Astrocyte (in vitro differentiated cells and primary cell): ENCODE results near the gene DAB2. TPM values are rescaled to one million over a fixed set of nuclear protein-coding genes. Genes with fewer than 3 reads are reported as not detected.

Source experiments
- DNase-seq: peaks from one replicate; pipeline ENCODE4 v3.0.0-alpha.2; 2010; ENCODE audit warnings: low read depth
- FAIRE-seq: peaks from 2 replicates; lab custom pipeline; 2011; peaks lifted over from hg19 to GRCh38; lab: Jason Lieb, UNC
- H2AFZ ChIP-seq: 2 replicates; pipeline ENCODE4 v1.6.0; 2012; ENCODE audit warnings: low read depth, low read length, inconsistent platforms
- H3K27ac ChIP-seq: 2 replicates; pipeline ENCODE4 v1.5.1; 2011; ENCODE audit warnings: low read depth, low read length, inconsistent platforms
- H3K27me3 ChIP-seq: 2 replicates; pipeline ENCODE4 v1.6.0; 2011; ENCODE audit warnings: low read length, inconsistent platforms; ENCODE audit not compliant: insufficient read depth
- H3K36me3 ChIP-seq: 2 replicates; pipeline ENCODE4 v1.5.1; 2011; ENCODE audit warnings: low read length, inconsistent platforms; ENCODE audit not compliant: insufficient read depth
- H3K4me1 ChIP-seq: 2 replicates; pipeline ENCODE4 v1.5.1; 2011; ENCODE audit warnings: low read length, inconsistent platforms; ENCODE audit not compliant: insufficient read depth
- H3K4me2 ChIP-seq: 2 replicates; pipeline ENCODE4 v1.6.0; 2012; ENCODE audit warnings: low read length, inconsistent platforms
- H3K4me3 ChIP-seq: 2 replicates; pipeline ENCODE4 v1.5.1; 2011; ENCODE audit warnings: low read depth, mild to moderate bottlenecking, low read length, inconsistent platforms; ENCODE audit not compliant: insufficient read depth
- H3K79me2 ChIP-seq: 2 replicates; pipeline ENCODE4 v1.6.0; 2012; ENCODE audit warnings: mild to moderate bottlenecking, low read length, inconsistent platforms; ENCODE audit not compliant: insufficient read depth
- H3K9ac ChIP-seq: 2 replicates; pipeline ENCODE4 v1.6.0; 2012; ENCODE audit warnings: mild to moderate bottlenecking, low read length, inconsistent platforms
- H3K9me3 ChIP-seq: 2 replicates; pipeline ENCODE4 v1.5.1; 2012; ENCODE audit warnings: low read depth, mild to moderate bottlenecking, low read length, inconsistent platforms; ENCODE audit not compliant: insufficient read depth
- H4K20me1 ChIP-seq: 2 replicates; pipeline ENCODE4 v1.6.0; 2012; ENCODE audit warnings: low read length, inconsistent platforms; ENCODE audit not compliant: insufficient read depth
- H3K27ac Mint-ChIP-seq: one replicate; pipeline ENCODE4 v1.8.0; 2021; ENCODE audit warnings: mild to moderate bottlenecking, mixed read lengths; ENCODE audit not compliant: unreplicated experiment
- H3K27me3 Mint-ChIP-seq: one replicate; pipeline ENCODE4 v1.8.0; 2021; ENCODE audit warnings: low read depth, mixed read lengths; ENCODE audit not compliant: unreplicated experiment
- H3K36me3 Mint-ChIP-seq: one replicate; pipeline ENCODE4 v1.8.0; 2021; ENCODE audit warnings: low read depth, mixed read lengths; ENCODE audit not compliant: unreplicated experiment
- H3K4me1 Mint-ChIP-seq: one replicate; pipeline ENCODE4 v1.8.0; 2021; ENCODE audit warnings: low read depth, mixed read lengths; ENCODE audit not compliant: unreplicated experiment
- H3K4me3 Mint-ChIP-seq: one replicate; pipeline ENCODE4 v1.8.0; 2021; ENCODE audit warnings: mild to moderate bottlenecking, moderate library complexity, mixed read lengths; ENCODE audit not compliant: unreplicated experiment
- H3K9me3 Mint-ChIP-seq: one replicate; pipeline ENCODE4 v1.8.0; 2021; ENCODE audit warnings: mild to moderate bottlenecking, mixed read lengths; ENCODE audit not compliant: unreplicated experiment
- EZH2 ChIP-seq: IDR thresholded peaks from 2 replicates; pipeline ENCODE4 v1.6.1; 2012; ENCODE audit warnings: mild to moderate bottlenecking, low read length, inconsistent platforms; ENCODE audit not compliant: insufficient read depth
- total RNA-seq: library from RNA; stranded (reverse); gene quantifications from 2 replicates; pipeline ENCODE4 v1.2.1, GENCODE V29; 2021
- TF ChIP-seq, protein P1 (sequence below): IDR thresholded peaks from 2 replicates; pipeline ENCODE4 v1.5.1; 2011; ENCODE audit warnings: low read depth, mild to moderate bottlenecking, inconsistent platforms, low read length, moderate library complexity; ENCODE audit not compliant: insufficient read depth

Gene DAB2
- total RNA-seq, 1 donor from 2014 or later, result 84.5 TPM

GRCh38 chr5:39427633-39428032 is 2.9 kb upstream of the DAB2 start:
- H3K4me2 ChIP-seq, result peak overlapping the region; percentile 90
- H3K27me3 ChIP-seq, result no peaks in the 10 kb centered on the region
- DNase-seq, result no peak
- Mint-ChIP-seq H3K36me3 (peaks cover 3% of the 10 kb centered on the region), H3K27me3 (no peaks in the 10 kb centered on the region), H3K4me1 (peaks cover 29% of the 10 kb centered on the region), H3K4me3 (no peak overlapping the region), H3K27ac (peak overlapping the region; percentile 50), H3K9me3 (no peaks in the 10 kb centered on the region)
- peak overlapping the region; percentile 95 for H3K27ac ChIP-seq
- H3K9me3 ChIP-seq, result no peaks in the 10 kb centered on the region
- FAIRE-seq, result no peak
- no peaks in the 10 kb centered on the region for H3K36me3 ChIP-seq
- peaks cover 27% of the 10 kb centered on the region for H3K4me1 ChIP-seq
- TF ChIP-seq, protein P1, sequence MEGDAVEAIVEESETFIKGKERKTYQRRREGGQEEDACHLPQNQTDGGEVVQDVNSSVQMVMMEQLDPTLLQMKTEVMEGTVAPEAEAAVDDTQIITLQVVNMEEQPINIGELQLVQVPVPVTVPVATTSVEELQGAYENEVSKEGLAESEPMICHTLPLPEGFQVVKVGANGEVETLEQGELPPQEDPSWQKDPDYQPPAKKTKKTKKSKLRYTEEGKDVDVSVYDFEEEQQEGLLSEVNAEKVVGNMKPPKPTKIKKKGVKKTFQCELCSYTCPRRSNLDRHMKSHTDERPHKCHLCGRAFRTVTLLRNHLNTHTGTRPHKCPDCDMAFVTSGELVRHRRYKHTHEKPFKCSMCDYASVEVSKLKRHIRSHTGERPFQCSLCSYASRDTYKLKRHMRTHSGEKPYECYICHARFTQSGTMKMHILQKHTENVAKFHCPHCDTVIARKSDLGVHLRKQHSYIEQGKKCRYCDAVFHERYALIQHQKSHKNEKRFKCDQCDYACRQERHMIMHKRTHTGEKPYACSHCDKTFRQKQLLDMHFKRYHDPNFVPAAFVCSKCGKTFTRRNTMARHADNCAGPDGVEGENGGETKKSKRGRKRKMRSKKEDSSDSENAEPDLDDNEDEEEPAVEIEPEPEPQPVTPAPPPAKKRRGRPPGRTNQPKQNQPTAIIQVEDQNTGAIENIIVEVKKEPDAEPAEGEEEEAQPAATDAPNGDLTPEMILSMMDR, result no peak
- H4K20me1 ChIP-seq, result peaks cover 13% of the 10 kb centered on the region
- H3K79me2 ChIP-seq, result peaks cover 24% of the 10 kb centered on the region
- H2AFZ ChIP-seq, result peak overlapping the region; percentile 26
- H3K9ac ChIP-seq, result peak overlapping the region; percentile 100
- no peak overlapping the region for H3K4me3 ChIP-seq

- H3K4me3 Mint-ChIP-seq, result no peak overlapping the region
- H3K4me3 ChIP-seq, result no peak overlapping the region
These were observed 2.4 kb upstream of the DAB2 start for GRCh38 chr5:39427229-39427628.

DNA sequence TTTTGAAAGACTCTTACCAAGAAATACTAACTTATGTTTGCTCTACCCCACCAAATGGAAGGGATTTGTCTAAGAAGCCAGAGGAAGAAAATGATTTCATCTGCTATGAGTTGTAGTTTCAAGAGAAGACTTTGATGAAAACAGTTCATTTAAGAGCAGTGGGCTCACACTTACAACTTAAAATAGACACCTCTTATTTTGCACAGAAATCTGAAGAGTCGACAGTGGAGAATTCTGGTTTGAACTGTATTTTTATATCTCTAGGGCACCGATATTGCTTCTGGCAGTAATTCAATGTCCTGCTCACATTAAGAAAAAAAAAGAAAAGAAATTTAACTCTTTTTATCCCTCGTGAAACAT is 1.9 kb upstream of the DAB2 start:
- peak overlapping the region; percentile 90 for H3K4me2 ChIP-seq
- Mint-ChIP-seq H3K4me3 (no peak overlapping the region), H3K9me3 (no peaks in the 10 kb centered on the region), H3K36me3 (peaks cover 3% of the 10 kb centered on the region), H3K27me3 (no peaks in the 10 kb centered on the region), H3K27ac (peak overlapping the region; percentile 42), H3K4me1 (peaks cover 32% of the 10 kb centered on the region)
- H3K9ac ChIP-seq, result peak overlapping the region; percentile 100
- H3K27me3 ChIP-seq, result no peaks in the 10 kb centered on the region
- H4K20me1 ChIP-seq, result peaks cover 22% of the 10 kb centered on the region
- H2AFZ ChIP-seq, result peak overlapping the region; percentile 18
- no peak for TF ChIP-seq EZH2
- TF ChIP-seq, protein P1, result no peak
- peak overlapping the region; percentile 95 for H3K27ac ChIP-seq
- peaks cover 33% of the 10 kb centered on the region for H3K79me2 ChIP-seq
- FAIRE-seq (no peak), DNase-seq (no peak)
- H3K4me3 ChIP-seq, result no peak overlapping the region
- H3K4me1 ChIP-seq, result peaks cover 36% of the 10 kb centered on the region
- H3K36me3 ChIP-seq, result no peaks in the 10 kb centered on the region
- H3K9me3 ChIP-seq, result no peaks in the 10 kb centered on the region

More at GRCh38 chr5:39427229-39427628, 2.4 kb upstream of the DAB2 start:
- Histone ChIP-seq H3K9me3 (no peaks in the 10 kb centered on the region), H2AFZ (peak overlapping the region; percentile 26), H3K4me1 (peaks cover 31% of the 10 kb centered on the region), H3K36me3 (no peaks in the 10 kb centered on the region), H3K4me2 (peak overlapping the region; percentile 90), H3K79me2 (peaks cover 28% of the 10 kb centered on the region), H4K20me1 (peaks cover 17% of the 10 kb centered on the region), H3K27ac (peak overlapping the region; percentile 95), H3K27me3 (no peaks in the 10 kb centered on the region), H3K9ac (peak overlapping the region; percentile 100)
- Mint-ChIP-seq H3K27me3 (no peaks in the 10 kb centered on the region), H3K27ac (peak overlapping the region; percentile 50), H3K36me3 (peaks cover 3% of the 10 kb centered on the region), H3K9me3 (no peaks in the 10 kb centered on the region), H3K4me1 (peaks cover 31% of the 10 kb centered on the region)
- DNase-seq (peak; percentile 55), FAIRE-seq (no peak)
- TF ChIP-seq EZH2, result no peak
- TF ChIP-seq, protein P1, result no peak
